WI38 (cell line): Measurements from ENCODE around the gene AACS.

Experiments
- H3K4me3 ChIP-seq: 2 replicates; pipeline ENCODE4 v1.5.1; 2011; ENCODE audit warnings: low read depth, mild to moderate bottlenecking, control low read depth, low read length
- CTCF ChIP-seq: IDR thresholded peaks from 2 replicates; pipeline ENCODE4 v1.5.1; 2012; ENCODE audit warnings: low read depth, mild to moderate bottlenecking, control low read depth, low read length

AACS gene

GRCh38 chr12:125113263-125113662, 48.0 kb downstream of the AACS start:
- TF ChIP-seq CTCF = no peak
- H3K4me3 ChIP-seq = no peak overlapping the region

GRCh38 chr12:125113789-125114188, 48.6 kb downstream of the AACS start:
- TF ChIP-seq CTCF = no peak
- no peak overlapping the region for H3K4me3 ChIP-seq

GRCh38 chr12:125114365-125115141, 49.3 kb downstream of the AACS start:
- no peak overlapping the region for H3K4me3 ChIP-seq
- no peak for TF ChIP-seq CTCF

GRCh38 chr12:125120566-125120965, 55.3 kb downstream of the AACS start:
- TF ChIP-seq CTCF = no peak
- no peak overlapping the region for H3K4me3 ChIP-seq

- no peak for TF ChIP-seq CTCF
- no peak overlapping the region for H3K4me3 ChIP-seq
Observed at GRCh38 chr12:125121106-125121505, 55.9 kb downstream of the AACS start.

- no peak overlapping the region for H3K4me3 ChIP-seq
- TF ChIP-seq CTCF = no peak
Observed at GRCh38 chr12:125122668-125123067, 57.4 kb downstream of the AACS start.

- H3K4me3 ChIP-seq = no peak overlapping the region
- TF ChIP-seq CTCF = no peak
Observed at GRCh38 chr12:125124320-125124966, 59.2 kb downstream of the AACS start.
